Epithelial cell of prostate (primary cell): Measurements from ENCODE around the gene WDR5B.
A peak's percentile ranks its signal among the peaks of the same experiment; 100 is the strongest.

ENCODE experiments used
- DNase-seq: peaks from one replicate; pipeline ENCODE4 v3.0.0-alpha.2; 2011; ENCODE audit warnings: low read depth, low spot score
- H3K27ac ChIP-seq: fragments of 450-650 bp; 2 replicates; pipeline ENCODE4 v1.5.1; 2017; ENCODE audit warnings: mild to moderate bottlenecking

WDR5B gene

DNA sequence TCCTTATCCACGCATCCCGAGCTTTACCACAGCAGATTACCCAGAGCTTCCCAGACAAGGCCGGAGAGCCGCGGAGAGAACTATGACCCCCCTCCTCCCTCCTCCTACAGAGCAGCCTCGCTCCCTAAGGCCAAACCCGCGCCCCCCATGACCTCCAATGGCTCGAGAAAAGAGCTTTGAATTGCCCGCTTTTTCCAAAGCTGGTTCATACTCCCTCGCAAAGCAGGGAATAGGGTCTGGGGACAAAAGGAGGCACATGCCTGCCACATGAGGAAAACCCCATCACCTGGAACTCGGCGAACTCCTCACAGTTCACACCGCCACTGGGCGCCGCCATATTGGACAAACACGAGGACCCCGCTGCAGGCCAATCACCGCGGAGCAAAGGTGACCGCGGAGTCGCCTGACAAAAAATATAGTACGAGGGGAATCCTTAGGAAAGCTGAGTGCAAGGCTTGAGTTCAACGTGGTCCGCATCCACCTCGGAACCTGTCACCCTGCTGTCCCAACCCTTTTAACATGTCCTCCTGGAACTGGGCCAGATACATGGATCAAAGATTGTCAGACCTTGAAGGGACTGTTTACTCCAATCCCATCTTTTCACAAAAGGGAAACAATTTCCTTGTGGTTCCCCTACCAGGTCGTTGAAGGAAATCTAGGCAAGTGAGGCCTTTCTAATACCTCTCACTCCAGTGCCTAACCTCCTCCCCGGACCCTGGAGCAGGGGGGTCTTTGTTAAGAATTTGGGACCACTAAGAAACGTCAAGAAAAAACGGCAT, 32.8 kb downstream of the WDR5B start, which contains the start of gene MIX23:
Gene MIX23 (minus strand): TSS at position 344 of the 779 bp plus-strand sequence. CDS start 7 bp downstream, at position 337.
- DNase-seq, result no peak
- H3K27ac ChIP-seq, result peak within 1 kb of the TSS; percentile 75

DNA sequence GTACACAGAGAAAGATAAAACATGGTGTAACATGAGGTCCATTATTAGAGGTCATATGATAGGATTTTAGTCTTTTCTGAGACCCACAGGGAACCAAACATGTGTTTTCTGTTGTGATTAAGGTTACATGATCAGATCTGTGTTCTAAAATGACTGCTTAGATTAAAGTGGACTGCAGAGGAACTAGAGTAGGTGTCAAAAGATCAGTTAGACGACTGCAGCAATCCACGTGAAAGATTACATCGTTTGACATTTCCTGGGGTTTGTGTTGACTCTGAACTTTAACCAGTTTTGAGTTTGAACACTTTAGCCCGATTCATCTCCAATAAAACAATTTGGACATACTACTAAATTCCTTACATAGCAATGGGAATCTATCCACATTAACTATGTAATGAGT, 37.9 kb downstream of the WDR5B start:
- no peak for DNase-seq
- no peak overlapping the region for H3K27ac ChIP-seq

DNA sequence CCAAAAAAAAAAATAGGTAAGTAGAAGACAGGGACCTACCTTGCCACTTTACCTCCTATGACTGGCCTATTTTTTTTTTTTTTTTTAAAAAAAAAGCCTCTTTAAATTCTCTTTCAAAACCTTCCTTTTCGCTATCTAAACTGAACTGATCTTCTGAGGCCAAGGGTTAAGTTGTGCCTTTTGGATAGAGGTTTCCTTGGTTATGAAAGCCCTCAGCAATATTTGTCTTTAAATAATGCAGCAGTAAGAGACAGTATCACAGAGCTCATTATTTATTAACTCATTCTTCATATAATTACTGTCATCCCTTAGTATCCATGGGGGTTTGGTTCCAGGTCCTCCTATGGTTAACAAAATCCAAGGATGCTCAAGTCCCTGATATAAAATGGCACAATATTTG, 41.8 kb downstream of the WDR5B start:
- DNase-seq, result no peak
- no peak overlapping the region for H3K27ac ChIP-seq

DNA sequence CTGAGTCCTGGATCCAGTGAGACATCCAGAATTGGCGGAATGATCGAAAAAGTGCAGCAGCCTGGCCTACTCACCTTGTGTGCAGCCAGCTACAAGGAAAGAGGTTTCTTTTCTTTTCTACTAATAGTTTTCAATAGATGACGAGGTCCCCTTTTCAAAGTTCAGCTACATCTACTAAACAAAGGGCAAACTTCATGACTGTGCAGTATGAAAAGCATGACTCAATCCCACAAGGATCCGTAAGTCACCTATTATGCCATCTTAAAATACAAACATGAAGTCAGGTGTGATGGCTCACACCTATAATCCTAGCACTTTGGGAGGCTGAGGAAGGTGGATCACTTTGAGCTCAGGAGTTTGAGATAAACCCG, 49.5 kb downstream of the WDR5B start:
- H3K27ac ChIP-seq, result peak overlapping the region; percentile 73
- peak; percentile 66 for DNase-seq

DNA sequence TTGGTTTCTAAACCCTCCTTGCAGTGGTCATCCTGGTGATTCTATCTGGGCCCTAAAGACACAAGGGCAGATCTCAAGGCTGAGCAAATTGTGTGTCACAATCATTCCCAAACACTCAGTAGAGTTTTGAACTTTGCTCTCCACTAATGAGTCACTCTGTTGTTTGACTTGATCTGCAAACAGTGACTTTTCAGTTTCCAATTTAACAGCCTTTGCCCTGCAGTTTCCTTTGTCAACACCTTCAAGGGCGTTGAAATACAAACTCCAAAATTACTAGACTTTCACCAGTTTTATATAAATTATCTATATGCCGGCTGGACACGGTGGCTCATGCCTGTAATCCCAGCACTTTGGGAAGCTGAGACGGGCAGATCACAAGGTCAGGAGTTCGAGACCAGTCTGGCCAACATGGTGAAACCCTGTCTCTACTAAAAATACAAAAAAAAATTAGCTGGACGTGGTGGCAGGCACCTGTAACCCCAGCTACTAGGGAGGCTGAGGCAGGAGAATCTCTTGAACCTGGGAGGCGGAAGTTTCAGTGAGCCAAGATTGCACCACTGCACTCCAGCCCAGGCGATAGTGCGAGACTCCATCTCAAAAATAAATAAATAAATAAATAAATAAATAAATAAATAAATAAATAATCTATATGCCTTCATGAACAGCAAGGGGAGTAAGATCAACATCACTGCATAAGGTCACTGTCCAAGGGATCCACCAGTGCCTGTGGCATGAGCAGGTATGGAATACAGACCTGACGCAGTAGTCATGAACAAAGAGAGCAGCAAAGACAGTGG, 50.1 kb downstream of the WDR5B start:
- H3K27ac ChIP-seq, result peak overlapping the region; percentile 73
- DNase-seq, result peak; percentile 65

DNA sequence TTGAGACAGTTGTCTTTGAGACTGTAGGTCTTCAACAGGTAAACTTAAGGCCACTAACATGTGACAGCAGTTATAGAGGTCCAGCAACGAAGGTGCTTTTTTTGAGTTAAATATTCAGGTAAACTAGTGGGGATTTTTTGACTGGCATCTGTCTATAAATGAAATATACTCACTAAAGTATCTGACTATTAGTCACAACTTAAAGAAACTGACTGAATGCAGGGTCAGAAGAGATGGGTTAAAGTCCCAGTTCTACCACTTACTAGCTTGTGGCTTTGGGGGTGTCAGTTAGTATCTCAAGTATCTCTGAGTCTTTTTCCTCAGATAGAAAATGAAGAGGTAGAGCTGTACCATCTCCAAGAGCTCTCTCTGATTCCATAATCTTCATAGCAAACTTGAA, 50.8 kb downstream of the WDR5B start:
- H3K27ac ChIP-seq, result peak overlapping the region; percentile 73
- DNase-seq, result no peak

DNA sequence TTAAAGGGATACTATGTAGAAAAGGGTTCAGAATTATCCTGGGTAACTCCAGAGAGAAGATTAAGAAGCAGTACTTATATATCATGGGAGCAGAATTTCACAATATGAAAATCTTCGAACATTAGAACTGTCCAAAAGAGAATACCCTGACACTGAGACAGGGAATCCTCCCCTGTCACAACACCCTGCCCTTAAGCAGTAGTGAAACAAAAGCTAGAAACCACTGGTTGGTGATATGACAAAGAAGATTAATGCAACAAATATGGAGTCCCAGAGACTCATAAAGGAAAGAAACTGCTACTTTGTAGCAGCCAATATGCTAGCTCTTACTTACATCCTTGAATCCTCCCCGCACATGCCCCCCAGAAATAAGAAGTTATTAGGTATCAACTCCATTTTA, 51.4 kb downstream of the WDR5B start:
- peak overlapping the region; percentile 73 for H3K27ac ChIP-seq
- DNase-seq, result no peak
